Hematopoietic multipotent progenitor cell (in vitro differentiated cells): ENCODE results near the gene GAS7. TPM values are rescaled to one million over a fixed set of nuclear protein-coding genes. Genes with fewer than 3 reads are reported as not detected.
A peak's percentile ranks its signal among the peaks of the same experiment; 100 is the strongest.

ENCODE experiments used
- DNase-seq, 3 donors: peaks; one replicate each; pipeline ENCODE4 v3.0.0-alpha.2; 2011 to 2015; ENCODE audit warnings: low read depth in 2 of 3, low spot score in 2 of 3
- total RNA-seq: library from RNA; depleted of rRNA; stranded (reverse); fragments of >200 nt; gene quantifications from one replicate; pipeline ENCODE4 v1.2.3, GENCODE V29; 2012

GAS7 gene
- total RNA-seq, 1 donor = 16.2 TPM

DNA sequence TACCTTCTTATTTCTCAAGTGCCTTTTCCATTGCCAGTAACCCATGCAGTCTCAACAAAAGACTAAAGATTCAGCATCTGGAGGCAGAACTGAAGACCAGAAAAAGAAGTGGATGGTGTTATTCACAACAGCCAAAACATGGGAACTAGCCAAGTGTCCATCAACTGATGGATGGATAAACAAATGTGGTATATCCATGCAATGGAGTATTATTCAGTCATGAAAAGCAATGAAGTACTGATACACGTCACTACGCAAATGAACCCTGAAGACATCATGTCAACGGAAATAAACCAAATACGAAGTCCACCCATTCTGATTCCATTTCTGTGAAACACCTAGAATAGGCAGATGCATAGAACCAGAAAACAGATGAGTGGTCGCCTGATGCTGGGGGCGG, 25.6 kb downstream of the GAS7 start:
- DNase-seq = no peak

DNA sequence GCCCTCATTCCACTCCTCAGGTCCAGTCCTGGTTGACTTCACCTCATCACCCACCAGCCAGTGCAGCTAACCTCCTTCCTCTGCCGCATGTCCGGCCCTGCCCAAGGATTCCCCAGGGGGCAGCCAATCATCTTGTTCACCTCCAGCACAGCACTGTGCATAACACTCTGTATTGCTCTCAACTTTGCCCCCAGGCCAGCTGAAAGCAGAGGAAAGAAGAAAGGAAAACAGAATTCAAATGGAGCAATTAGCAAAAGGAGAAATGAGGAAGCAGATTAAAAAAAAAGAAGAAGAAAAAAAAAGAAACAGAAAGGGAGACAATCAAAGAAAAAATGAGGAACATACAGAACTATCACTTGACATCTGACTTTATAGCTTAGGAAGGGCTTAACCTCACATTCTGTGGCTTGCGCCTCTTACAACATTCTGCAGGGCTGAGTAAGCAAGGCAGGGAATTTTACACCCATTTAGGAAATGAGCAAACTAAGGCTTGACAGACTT, 26.1 kb downstream of the GAS7 start:
- DNase-seq = peak in 2 of 3 donors; percentile 48 to 69

DNA sequence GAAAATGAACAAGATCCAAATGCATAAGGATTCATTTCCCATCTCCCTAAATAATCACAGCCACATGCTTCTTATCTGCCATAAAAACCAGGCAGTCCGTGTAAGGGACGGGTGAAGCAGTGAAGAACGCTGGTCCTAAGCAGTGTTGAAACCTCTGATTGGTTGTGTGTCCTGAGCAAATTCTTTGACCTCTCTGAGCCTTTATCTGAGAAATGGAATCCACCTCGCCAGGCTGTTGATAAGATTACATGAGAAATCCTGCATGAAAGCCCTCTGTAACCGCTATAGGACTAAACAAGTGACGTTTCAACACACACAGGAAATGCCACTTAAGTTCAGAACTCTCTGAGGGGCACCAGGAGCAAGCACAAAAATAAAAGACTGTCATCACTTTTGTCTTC, 26.8 kb downstream of the GAS7 start:
- DNase-seq = peak in 1 of 3 donors; percentile 39

DNA sequence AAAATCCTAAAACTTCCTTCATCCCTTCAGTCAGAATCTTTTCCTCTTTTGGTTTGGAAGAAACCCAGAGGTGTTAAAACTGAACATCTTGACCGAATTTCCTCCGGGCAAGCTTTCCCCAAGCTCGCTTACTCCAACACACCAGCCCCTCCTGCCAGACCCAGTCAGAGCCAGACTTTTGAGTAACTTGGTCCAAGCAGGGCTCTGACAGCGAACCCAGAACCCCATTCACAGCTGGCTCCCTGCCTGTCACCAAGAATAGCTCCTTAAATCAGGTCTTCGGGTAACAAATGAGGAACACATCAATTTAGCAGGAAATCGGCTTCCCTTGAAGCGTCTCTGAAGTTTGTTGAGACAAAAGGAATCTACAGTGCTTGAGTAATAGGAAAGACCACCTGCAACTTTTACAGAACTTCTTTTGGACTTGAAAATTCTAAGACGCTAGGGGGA, 27.3 kb downstream of the GAS7 start:
- DNase-seq = peak in 1 of 3 donors; percentile 49

DNA sequence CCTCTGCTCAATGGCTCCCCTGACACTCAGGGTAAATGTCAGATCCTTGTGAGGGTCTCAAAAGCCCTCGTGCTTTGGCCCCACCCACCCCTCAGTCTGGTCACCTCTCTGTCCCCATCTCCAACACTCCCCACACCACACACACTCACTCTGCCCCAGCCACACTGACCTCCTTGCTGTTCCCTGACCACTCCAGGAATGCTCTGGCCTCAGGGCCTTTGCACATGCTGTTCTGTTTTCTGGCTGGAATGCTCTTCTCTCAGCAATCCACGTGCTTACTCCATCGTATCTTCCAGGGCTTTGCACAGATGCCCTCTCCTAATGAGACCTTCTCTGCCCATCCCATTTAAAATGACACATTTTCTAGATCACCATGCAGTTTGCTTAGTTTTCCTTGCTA, 28.2 kb downstream of the GAS7 start:
- DNase-seq = no peak

DNA sequence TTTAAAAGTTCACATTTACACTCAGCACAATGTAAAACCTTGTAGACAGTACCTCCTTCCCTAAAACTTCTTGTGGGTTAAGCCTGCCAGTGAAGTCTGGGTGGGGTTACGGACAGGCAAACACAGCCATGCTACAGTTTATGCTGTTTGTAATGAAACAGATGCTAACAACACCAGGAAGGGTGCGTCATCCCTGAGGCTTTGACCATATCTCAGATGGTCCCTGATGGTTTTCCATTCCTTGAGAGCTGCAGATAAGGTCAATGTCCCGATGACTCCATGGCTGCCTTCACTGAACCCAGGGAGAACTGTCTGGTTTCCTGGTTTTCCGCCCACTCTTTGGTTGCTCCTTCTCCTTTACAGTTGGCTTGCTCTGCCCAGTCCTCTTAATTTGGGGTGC, 29.1 kb downstream of the GAS7 start:
- no peak for DNase-seq

DNA sequence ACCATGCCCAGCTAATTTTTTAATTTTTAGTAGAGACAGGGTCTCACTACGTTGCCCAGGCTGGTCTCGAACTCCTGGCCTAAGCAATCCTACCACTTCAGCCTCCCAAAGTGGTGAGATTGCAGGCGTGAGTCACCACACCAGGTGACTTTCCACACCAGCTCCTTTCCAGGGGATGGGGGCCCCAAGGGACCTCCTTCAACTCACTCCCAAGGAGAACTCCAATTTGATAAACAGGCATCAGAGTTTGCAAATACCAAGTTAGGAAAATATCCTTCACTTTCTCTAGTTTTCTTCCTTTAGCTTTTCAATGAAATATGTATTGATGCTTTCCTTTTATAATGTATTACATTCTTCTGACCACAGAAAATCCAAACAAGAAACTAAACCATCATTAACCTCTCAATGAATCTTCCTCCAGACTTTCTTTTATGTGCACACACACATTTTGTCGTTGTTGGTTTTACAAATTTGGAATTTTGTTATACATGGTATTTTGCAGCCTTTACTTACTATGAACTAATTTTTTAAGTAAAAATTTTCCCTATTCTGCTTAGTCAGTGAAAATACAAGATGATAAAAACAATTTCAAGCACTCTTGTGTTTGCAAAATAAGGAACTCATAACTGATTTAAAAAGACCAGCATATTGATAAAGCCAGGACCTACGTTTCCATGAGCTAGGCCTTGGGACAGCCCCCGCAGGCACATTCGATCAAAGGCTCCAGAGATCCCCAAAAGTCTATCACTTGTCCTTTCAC, 32.0 kb downstream of the GAS7 start:
- DNase-seq = no peak

DNA sequence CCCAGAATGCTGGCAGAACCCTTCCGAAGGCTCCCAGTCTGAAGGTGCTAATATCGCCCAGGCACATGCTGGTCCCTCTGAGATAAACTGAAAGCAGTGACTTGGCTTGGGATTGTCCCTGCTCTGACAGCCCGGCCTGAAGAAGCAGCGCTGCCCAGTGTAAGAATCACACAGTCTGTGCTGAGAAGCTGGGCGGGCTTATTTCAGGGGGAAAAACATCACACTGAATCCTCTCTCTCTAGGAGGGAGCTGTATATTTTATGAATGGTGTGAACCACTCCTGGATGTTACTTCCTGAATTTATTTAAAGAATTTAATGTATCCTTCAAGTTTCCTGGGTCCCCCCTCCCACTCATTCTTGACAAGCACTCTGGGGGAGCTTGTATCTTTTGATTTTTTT, 36.3 kb downstream of the GAS7 start:
- no peak for DNase-seq

DNA sequence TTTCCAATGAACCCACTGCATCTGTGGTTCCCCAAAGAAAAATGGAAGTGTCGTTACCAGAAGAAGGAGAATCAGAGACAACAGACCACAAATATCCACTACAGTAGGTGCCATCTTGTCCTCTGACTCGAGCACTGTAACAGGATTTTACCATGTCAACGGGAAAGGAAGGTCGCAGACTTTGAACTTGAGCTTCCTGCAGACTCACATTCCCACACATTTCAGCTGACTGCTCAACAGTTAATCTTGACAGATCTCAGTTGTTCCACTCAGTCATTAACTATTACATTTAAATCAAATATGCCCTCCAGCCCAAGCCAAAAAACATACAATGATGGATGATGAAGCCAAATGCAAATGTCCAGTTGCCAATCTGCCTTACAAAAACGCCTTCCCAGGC, 37.0 kb downstream of the GAS7 start:
- no peak for DNase-seq

DNA sequence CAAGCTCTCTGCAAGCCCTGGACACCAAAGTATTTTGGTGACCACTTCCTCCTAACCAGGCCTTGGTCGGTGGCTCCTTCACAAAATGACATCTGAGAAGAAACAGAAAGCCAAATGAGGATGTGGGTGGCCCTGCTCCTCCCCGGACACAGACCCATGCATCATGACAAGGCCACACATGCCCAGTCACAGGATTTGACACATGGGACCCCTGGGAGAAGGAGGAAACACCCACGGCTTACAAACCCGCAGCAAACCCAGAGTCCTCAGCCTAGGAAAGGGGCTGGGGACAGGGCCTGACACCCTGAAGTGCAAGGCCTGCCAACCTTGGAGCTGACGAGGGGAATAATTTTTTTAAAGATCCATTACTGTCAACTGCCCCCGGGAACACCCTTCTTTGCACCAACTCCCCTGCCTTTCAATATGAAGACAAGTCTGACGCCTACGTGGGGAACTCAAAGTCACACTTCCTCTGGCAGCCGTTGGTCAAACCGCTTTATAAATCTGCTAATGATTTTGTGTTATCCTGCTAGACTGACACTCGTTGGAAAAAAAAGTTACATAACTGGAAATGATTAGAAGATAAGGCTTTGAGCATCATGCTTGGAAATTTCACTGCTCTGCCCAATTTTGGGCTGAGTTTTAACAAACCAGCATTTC, 41.3 kb downstream of the GAS7 start:
- peak in 2 of 3 donors; percentile 89 to 94 for DNase-seq

DNA sequence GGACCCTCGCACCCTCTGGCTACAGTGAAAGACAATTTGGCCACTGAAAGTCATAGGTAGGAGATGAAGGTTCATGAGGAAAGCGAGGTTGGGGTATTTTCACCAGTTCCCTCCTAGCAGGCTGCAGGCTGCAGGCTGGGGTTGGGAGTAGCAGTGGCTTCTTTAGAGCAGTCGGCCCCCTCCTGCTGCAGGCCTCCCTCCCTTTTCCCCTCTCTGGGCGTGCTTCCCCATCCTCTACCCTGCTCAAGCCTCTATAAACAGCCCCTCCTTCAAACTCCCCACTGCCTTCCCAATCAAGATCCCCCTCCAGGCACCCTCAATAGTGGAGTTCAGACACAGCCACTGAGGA, 41.8 kb downstream of the GAS7 start:
- no peak for DNase-seq

DNA sequence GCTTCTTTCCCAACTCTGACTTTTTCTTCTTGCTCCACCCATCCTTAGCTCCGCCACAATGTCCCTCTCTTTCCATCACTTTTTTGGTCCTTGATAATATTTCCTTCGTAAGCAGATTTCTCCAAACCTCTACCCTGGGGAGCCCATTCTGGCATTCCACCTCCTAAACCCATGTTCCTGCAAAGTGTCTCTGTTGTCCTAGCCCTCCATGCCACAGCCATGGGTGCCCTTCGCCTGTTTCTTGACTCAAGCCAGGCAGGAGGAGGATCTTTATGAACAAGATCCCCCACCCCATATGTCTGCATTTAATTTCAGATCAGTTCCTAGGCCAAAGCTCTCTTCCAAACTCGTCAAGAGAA, 42.4 kb downstream of the GAS7 start:
- DNase-seq = no peak

DNA sequence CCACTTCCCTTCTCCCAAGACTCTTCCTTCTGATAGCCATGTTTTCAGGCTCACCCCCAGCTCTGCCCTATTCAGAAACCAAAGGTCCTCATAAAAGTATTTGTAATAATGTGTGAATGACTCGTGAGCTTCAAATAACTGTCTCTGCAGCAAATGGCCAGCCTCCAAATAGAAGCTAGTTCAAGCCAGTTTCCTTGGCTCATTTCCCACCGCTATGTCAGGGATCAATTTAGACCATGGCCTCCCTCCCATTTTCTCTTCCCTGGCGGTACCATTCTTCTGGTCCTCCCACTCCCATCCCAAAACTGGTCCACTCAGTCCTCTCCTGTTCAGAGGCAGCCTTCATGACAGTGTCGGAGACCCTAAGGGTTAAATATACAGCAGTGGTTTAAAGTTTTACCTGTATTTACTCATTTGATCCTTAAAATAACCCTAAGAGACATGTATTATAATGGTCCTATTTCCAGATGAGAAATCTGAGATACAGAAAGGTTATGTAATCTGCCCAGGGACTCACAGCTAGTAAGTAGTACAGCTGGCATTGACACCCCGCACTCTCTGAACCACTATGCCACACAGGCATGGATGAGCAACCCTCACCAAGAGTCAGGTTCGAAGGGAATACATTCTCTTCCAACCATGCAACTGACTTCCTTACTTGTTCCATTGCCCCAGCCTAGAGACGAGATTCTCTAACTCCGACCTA, 42.9 kb downstream of the GAS7 start:
- DNase-seq = no peak

DNA sequence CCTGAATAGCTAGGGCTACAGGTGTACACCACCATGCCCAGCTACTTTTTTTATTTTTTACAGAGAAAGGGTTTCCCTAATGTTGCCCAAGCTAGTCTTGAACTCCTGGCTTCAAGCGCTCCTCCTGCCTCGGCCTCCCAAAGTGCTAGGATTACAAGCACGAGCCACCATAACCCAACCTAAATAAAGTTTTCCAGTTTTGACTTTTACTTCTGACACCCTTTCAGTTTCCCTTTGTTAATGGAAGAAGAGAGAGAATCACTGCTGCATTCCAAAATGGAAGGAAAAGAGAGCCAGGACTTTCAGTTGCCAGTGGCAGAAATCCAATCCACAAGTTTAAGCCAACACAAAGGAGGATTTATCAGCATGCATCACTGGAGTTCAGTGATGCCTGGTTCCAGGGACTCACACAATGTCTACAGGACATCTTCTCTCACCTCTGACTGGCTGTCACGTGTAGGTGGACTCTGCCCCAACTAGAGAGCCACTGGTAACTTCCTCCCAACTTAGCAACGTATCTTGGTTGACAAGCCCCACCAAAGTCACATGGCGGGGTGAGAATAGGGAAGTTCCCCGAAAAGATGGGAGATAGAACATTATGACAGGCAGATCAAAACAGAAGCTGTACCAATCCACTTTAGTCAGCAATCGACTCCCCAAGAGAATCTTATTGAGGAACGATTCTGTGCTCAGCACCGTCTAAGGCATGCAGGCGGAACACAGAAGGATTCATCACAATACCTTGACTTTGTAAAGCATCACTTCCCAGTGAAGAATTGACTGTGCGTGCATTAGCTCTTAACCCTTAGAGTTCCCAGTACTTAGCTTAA, 46.5 kb downstream of the GAS7 start:
- peak in 2 of 3 donors; percentile 71 to 86 for DNase-seq

DNA sequence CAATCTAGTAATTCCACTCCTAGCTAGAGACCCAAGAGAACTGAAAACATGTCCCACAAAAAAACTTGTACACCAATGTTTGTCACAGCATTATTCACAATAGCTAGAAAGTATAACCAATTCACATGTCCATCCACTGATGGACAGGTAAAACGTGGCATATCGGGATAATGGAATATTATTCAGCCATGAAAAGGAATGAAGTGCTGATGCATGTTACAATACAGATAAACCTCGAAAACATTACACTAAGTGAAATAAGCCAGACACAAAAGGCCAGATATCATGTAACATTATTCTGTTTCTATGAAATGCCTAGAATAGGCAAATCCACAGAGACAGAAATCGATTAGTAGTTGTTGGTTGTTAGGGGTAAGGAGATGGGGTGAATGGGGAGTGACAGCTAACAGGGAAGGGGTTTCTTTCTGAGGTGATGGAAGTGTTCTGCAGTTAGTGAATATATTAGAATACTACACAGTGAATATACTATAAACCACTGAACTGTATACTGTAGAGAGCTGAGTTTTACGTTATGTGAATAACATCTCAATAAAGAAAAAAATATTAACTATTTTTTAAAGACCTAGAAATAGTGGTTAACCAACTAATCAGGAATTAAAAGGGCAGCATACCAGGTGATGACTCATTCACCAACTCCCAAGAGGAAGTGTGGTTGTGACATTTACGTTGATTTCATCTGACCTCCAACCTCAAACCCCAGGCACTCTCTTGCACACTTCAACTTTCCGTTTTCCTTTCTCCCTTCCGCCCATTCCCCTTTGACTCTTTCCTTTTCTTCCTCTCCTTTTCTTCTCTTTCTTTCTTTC, 48.6 kb downstream of the GAS7 start:
- DNase-seq = peak in 2 of 3 donors; percentile 78 to 82

DNA sequence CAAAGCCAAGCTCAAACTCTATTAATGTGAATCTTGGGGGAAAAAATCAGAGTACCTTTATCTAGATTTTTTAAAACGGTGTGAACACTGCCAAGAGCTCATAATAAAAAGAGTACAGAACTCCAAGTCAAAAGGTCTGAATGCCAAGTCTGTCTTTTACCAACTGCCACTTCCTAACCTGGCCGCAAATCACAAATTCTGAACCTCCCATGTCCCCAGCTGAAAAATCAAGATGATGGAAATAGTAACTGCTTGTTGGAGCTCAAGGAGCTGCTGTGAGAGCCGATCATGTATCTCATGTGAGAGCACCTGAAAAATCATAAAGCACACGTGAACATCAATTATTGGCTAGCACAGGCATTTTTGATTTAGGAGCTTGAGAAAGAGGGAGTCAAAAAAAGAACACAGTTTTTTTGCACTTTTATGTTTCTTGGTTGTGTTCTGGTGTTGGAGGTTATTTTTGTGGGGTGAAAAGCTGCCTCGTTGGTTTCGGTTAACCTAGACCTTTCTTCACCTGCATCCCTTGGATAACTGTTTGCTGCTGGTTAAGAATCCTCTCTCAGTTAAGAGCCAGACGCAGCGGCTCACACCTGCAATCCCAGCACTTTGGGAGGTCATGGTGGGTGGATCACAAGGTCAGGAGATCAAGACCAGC, 50.5 kb downstream of the GAS7 start:
- DNase-seq = no peak

DNA sequence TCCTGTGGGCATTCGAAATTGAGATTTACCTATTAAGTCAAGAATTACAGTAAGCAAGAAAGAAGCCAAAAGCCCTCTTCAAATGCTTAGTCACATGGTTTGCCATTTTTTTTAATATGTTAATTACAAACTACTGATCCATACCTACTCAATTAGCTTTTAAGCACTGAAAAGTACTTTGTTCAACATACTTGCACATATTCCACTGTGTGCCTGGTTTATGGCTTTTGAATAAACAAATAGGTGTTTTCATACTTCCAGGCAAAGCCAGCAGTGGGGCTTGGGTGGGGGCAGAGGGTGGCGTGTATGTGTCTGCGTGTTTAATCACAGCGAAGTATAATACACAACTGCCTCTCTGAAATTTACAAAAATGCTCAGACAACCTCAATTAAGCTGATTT, 51.4 kb downstream of the GAS7 start:
- DNase-seq = no peak

DNA sequence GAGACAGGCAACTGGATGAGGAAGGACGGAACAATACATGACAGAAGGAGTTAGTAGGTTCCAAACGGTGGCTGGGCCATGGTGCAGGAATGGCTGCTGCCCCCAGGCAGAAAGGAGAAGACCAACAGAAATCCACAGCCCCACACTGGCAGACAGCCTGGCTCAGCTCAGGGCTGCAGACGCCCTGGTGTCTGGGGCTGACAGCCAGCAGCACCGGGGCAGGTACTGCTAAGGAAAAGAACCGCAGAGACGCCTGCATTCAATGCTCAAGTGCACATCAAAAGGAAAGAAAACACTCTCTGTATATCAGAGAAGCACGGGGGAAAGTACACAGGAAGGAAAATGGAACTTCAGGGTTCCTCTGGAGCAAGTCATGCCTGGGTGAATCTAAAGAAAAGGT, 53.4 kb downstream of the GAS7 start:
- no peak for DNase-seq

DNA sequence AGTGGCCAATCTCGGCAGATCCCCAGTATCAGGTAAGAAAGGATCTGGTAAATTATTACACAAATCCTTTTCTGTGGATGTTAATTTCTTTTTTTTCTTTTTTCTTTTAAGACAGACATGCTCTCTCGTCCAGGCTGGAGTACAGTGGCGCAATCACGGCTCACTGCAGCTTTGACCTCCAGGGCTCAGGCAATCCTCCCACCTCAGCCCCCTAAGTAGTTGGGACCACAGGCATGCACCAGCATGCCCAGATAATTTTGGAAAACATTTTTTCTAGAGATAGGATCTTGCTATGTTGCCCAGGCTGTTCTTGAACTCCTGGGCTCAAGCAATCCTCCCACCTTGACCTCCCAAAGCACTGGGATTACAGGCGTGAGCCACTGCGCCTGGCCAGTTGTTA, 54.0 kb downstream of the GAS7 start:
- no peak for DNase-seq
